ENCODE data around the gene PTPRJ.

DNA sequence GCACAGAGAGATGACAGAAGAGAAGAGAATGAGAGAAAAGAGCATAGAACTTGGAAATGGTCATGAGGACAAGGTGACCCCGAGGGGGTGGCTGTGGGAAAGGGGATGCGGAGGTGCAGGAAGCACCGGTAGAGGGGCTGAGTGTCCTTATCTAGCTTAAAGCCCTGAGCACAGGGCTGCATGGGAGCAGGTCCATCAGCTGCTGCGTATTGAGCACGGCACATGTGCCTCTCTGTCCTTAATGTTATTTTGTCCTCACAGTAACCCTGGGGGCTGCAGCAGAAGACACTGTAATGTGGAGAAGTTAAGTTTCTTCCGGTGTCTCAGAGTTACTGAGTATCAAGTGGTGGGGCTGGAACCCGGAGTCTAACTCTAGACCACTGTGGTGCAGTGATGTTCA, 141.9 kb downstream of the PTPRJ start:
- TF ChIP-seq POLR2A (IDR thresholded peaks at IDR 0.05) = no peak
- TF ChIP-seq, protein P1, sequence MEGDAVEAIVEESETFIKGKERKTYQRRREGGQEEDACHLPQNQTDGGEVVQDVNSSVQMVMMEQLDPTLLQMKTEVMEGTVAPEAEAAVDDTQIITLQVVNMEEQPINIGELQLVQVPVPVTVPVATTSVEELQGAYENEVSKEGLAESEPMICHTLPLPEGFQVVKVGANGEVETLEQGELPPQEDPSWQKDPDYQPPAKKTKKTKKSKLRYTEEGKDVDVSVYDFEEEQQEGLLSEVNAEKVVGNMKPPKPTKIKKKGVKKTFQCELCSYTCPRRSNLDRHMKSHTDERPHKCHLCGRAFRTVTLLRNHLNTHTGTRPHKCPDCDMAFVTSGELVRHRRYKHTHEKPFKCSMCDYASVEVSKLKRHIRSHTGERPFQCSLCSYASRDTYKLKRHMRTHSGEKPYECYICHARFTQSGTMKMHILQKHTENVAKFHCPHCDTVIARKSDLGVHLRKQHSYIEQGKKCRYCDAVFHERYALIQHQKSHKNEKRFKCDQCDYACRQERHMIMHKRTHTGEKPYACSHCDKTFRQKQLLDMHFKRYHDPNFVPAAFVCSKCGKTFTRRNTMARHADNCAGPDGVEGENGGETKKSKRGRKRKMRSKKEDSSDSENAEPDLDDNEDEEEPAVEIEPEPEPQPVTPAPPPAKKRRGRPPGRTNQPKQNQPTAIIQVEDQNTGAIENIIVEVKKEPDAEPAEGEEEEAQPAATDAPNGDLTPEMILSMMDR (IDR thresholded peaks at IDR 0.05) = no peak

Data from breast epithelium (tissue), 3 donors.